GM19324 (cell line): Measurements from ENCODE around the gene USP31.

Experiments
- ATAC-seq: cut with Tn5 transposase; IDR thresholded peaks from one replicate; pipeline ENCODE4 v1.9.1; 2021; ENCODE audit warnings: mild to moderate bottlenecking, moderate library complexity; ENCODE audit not compliant: unreplicated experiment, low FRiP score

The USP31 gene

DNA sequence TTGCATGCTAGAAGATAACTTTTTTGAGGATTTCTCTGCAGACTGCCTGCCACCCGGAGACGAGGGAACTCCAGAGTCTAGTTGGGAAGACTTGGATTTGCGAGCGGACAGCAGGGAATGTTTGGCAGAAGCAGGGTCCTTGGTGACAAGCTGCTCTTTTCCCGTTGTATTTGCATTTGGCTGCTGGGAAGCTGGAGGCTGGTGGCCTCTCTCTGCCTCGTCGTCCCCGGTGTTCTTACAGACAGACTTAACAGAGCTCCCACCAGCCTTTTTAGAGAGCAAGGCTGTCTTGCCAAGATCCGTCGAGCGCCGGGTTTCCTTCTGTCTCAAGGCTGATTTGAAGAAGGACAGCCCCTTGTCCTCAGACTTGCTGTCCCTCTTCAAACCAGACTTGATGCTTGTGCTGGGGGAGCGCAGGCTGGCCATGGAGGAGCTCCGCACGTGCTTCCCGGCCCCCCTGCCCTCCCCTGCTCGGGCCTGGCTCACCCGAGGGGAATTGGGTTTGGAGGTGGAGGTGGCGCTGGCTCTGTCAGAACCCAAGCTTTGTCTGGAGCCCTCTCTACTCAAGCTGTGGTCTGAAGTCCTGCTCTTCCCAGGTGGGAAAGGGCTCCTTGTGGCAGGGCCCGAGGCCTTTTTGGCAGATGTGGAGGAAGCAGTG is 81.0 kb downstream of the USP31 start:
- no peak for ATAC-seq

DNA sequence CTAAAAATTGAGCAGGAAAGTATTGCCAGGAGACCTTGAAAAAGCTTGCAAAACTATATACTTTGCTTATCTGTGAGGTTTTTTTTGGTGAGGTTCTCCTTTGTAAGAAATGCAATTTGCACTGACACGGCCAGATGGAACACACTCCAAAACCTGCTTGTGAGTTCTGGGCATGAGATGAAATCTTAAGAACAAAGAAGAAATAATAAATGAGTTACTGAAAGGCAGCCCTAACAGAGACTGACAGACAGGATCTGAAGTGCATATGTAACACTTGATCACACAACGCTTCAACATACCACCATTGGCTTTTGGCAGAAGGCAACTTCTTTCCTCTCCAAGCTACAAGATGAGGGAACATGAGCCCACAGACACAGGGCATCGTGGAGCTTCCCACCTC is 82.6 kb downstream of the USP31 start:
- no peak for ATAC-seq

DNA sequence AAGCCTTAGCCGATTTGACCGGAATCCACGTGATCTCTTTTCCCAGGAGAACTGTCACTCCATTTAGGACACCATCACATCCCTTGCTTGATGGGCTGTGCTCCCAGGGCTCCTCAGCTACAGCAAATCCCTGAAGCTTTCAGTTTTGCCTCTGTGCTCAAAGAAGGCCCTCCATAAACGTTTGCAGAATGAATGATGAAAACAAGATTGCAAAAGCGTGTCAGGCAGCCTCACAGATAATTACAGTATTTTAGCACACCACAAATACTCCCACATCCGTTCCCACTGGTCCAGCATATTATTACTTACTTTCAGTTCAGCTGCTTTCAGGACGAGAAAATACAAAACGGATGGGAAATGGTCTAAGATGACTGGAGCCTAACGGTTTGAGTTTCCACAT is 84.6 kb downstream of the USP31 start:
- no peak for ATAC-seq

DNA sequence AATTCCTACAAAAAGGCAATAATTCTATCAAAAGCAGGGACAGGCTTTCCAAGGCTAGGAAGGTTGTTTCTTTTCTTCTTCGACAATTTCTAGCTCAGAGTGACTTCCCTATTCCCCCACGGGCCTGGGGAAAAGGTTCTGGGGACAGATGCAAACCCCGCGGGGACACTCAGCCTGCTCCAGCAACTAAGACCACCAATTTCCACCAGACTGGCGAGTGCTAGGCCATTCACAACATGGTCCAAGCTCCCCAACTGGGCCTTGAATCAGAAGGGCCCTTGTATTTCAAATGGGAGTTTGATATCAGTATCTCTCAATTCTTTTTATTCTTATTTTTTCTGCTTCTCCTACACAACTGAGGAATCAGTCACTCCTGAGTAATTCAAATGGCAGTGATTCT is 86.7 kb downstream of the USP31 start:
- ATAC-seq = no peak

DNA sequence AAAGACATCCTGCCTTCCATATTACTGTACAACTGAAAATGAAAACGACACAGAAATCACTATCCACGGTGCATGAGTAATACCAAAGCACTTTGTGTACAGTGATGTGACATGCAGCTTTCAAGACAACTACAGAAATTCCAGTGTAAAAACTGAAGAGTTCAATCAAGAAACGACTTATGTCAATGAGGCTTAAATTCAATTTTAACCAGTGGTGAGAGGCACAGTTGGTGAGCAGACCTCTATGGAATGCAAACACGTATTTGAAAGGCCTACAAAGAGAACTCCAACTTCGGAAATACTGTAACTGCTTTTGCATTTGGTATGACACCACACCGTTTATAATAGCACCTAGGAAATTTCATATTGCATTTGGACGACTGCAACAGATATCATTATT is 87.6 kb downstream of the USP31 start:
- no peak for ATAC-seq

DNA sequence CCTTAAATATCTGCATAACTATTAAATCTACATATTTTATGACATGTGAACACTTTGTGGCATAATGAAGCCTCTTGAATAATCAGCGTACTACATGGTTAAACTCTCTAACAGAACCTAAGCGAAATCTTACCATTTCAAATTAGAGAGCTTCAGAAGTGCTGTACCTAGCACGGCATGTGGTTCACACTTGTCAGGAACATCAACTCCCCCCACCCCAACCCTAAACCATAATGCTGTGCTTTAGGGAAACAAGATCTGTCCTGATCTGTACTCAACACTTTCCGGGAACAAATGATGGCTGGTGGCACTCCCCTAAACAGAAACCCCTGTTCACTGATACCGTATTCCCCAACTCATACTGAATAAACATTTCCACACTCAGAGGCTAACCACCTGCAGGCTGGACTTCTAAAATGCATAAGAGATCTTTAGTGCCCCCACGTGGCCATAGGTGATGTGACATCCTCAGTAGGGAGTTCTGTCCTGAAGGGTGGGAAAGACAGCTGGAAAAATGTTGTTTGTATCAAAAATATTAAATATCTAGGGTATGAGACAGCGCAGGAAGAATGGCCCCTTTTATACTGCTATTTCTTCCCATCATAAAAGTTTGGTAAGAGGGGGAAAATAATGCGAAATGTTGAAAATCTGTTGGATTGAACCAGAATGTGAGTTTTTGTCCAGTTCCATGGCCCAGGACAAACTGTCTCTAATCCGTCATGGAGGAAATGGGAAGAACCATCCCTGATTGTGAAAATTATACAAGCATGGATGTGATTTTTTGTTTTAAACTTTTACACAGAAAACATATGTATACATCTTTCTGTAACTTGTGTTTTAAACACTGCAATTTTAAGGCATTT is 88.6 kb downstream of the USP31 start:
- no peak for ATAC-seq

DNA sequence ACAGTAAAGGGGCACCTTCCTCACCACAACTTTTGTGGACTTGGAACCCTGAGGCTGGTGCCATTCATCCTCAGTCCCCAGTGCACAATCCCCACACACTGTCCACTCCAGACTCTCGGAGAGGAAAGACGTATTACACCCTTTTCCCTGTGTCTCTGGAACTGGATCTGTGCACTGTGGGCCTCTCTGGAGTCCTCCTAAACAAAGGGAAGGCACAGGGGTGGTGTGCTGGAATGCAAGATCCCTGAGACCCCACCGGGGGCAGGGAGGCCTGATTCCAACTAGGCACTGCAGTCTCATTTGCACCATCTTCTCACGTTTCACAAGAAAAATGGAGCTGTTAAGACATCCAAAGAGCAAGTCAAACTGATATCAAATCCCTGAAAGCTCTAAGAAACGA is 89.8 kb downstream of the USP31 start:
- ATAC-seq = no peak

DNA sequence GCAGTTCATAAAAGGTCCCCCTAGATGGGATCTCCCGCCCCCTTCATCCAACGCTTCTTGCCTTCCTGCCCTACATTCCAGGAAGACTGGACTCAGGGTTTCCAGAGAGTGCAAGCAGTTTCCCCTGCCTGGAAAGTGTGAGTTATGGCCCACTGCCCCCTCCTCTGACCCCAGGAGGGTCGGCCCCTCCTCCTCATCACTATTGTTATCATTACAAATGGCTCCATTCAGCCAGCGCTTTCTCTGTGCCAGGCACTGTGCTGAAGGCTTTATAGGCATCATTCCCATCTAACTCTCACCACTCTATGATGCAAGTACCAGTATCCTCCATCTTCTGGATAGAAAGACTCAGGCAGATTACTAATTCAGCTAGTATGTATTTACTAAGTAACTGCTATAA is 90.7 kb downstream of the USP31 start:
- ATAC-seq = no peak

DNA sequence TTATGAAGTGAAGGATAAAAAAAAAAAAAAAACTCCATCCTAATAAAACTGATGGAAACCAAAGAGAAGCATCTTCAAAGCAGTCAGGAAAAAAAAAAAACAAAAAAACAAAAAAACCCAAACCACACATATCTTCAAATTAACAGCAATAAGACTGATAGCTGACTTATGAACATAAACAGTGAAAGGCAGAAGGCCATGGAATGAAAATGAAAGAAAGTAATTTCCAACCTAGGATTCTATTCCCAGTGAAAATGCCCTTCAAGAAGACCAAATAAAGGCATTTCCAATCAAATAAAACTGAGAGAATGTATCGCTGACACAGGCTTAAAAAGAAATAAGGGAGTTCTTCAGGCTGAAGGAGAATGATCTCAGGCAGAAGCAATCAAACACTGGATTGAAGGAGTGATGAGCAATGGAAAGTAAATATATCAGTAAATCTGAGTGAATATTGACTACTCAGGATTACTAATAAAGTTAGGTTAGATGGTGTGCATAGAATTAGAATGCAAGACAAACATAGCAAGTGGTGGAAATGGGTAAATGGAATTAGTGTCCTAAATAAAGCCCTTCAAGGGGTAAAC is 92.1 kb downstream of the USP31 start:
- ATAC-seq = no peak

DNA sequence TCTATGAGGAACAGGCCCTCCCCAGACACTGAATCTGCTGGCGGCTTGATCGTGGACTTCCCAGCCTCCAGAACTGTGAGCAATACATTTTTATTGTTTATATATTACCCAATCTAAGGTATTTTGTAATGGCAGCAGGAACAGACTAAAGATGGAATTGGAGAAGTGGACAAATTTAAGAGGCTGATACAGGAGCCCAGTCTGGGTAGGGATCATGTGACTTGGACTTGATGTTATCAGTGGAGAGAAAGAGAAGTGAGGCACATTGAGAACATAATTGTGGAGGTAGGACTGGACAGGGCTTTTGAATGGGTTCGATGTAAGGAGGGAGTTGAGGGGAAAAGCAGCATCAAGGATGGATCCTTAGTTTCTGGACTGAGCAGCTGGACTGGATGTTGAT is 93.8 kb downstream of the USP31 start:
- no peak for ATAC-seq

DNA sequence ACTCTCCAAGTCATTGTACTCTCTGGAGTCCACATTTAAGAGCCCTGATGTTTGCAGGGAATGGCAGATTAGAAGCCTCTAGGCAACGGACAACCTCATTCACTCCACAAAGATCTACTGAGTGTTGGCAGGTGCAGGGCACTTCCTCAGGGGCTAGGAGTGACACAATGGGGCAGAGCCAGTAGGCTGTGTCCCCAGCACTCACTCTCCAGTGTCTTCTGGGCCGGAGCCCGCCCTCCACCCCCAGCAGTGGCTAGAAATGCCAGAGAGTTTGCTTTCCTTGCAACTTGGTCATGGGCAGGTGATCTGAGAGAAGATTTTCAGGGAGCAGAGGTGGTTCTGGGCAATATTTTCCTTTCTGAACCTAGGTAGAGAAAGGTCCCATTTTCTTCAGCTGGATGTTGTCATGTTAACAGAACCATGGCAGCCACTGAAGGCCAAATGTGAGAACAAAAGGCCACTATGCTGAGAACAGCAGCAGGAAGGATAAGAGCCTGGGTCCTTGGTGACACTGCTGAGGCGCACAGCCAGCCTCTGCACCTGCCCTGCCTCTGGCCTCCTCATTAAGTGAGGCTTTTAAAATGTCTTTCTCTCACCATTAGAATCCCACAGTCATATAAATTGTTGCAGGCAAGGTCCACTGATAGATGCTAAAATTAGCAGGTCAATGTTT is 96.2 kb downstream of the USP31 start:
- ATAC-seq = no peak

DNA sequence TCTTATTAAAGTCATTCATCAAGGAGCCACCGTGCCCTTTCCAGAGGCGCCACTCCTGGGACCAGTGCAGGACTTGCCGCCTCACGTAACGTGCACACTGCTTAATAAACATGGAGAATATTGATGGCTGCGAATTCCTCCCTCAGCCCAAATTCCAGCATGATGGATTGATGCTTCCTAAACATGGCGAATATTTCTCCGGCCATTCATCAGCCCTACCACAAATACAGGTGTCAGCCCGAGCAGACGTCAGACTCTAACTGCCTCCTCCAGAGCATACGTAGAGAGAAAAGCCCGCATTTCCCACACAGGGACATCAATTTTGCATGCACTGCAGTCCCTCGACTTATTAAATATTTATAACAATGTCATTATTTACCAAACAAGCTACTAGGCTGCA is 97.0 kb downstream of the USP31 start:
- no peak for ATAC-seq

DNA sequence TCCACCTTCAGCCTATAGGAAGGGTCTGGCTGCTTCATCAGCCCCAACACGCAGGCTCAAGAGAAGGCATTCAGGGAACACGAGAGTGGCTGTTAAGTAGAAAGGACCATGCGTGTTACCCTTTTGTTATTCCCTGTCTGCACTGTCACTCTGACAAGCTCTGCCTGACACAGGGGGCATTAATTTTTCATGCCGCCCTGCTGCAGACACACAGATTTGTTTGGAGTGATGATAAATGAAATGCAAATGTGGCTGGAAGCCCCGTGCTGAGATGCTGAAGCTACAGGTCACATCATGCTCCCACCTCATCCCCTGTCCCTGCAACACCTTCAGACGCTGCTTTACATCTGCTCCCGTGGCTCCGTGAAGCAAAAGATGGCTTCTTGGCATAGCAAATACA is 97.7 kb downstream of the USP31 start:
- no peak for ATAC-seq

DNA sequence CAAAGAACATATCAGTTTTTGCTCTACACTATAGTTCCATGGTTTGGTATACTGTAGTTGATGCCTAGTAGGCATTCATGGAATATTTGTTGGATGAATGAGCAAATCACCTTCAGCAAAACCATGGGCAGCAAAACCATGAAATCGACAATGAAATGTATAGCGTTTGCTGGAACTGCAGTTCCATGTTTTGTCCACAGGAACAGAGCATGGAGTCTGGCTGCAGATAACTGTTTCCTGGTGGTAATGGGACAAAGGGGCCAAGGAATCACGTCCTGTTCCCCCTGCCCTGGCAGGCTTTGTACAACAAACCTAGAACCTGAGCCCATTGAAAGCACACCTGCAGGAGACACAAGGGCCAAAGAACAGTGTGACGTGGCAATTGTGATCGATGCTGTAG is 101.1 kb downstream of the USP31 start:
- ATAC-seq = no peak

DNA sequence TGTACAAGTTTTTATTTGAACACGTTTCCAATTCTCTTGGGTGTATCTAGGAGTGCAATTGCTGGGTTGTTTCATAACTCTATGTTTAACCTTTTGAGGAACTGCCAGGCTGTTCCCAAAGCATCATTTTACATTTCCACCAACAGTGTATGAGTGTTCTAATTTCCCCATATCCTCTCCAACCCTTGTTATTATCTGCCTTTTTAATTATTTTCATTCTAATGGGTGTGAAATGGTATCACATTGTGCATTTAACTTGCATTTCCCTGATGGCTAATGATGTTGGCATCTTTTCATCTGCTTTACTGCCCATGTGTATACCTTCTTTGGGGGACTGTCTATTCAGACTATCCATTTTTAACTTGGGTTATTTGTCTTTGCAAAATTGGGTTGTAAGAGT is 104.2 kb downstream of the USP31 start:
- ATAC-seq = no peak

DNA sequence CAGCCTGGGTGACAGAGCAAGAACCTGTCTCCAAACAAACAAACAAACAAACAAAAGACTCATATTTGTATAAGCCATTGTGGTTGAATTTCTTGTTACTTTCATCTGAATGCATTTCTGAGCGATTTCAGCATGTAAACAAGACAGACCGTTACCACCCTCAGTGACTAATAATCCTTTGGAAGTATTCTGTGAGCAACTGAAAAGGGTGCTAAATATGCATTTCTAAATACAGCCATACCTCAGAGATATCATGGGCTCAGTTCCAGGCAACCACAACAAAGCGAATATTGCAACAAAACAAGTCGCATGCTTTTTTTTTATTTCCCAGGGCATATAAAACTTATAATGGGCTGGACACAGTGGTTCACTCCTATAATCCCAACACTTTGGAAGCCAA is 109.0 kb downstream of the USP31 start:
- ATAC-seq = no peak

DNA sequence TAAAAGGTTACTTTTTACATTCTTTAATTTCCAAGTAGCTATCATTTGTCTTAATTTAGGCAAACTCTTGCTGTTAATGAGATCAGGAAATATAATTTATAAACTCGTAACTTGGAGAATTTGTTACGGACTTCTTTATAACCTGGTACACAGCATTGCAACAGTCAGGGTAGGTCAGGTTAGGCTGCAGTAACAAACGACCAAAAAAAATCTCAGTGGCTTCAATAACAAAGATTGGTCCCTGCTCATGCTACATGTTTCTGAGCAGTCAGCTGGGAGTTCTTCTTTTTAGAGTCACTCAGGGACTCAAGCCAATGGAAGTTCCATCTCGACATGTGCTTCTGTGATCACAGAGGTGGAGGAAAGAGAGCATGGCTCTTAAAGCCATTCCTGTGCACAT is 110.1 kb downstream of the USP31 start:
- no peak for ATAC-seq

DNA sequence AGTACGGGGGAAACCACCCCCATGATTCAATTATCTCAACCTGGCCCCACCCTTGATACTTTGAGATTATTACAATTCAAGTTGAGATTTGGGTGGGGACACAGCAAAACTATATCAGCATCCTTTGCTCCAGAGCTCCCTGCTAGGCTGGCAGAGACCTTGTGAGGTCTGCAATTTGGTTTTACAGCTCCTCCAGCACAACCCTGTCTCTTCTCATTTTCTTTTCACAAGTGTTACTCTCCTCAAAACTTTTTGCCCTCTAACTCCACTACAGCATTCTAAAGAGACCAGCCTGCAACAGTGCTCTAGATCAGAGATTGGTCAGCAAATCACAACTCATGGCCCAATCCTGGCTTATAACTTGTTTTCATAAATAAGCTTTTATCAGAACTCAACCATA is 114.0 kb downstream of the USP31 start:
- no peak for ATAC-seq

DNA sequence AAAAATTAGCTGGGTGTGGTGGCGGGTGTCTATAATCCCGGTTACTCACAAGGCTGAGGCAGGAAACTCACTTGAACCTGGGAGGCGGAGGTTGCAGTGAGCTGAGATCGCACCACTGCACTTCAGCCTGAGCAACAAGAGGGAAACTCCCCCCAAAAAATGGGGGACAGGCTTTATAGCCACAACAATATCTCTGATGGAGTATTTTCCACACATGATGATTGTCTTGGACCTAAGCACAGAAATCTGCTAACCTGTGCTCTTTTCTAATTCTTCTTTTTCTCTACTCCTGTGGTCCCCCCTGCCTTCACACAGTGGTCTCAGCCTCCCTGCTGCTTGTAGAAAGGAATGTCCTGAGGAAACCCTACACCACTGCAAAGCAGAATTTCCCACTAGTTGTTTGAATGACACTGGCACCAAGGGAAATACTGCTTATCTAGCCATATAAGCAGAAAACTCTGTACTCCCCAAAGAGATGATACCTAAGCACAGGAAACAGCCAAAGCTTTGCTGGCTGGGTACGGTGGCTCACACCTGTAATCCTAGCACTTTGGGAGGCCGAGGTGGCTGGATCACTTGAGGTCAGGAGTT is 117.6 kb downstream of the USP31 start:
- no peak for ATAC-seq

DNA sequence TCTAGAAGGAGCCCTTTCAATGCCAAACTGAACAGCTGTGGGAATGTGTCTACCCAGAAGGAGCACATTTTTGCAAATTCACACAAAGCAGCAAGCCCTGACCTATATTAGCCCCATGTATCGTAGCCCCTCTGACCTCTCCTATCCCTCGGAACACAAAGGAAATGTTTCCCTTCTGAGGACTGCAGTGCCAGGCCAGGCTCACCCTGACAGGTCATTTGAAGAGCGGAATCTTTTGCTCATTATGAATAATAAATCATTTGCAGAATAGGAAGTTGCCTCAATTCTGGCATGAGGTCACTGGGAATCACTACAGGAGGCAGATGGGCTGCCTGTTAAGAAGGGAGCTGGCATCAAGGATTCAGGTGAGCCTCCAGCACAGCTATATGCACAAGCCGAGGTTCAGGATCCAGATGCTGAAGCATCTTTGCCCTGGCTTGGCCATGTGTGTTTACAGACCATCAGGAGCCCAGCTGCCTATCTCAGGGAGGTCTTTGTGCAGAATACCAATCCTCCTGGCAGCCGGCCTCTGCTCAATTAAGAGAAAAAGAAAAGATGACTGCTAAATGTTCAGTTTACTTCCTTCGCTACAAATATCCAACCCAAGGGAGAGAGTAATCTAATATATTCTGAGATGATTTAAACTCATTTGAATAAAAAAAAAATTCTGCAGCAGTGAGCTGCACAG is 119.4 kb downstream of the USP31 start:
- ATAC-seq = no peak
